ENCODE measurements around the gene DMBT1.
A peak's percentile ranks its signal among the peaks of the same experiment; 100 is the strongest.
"Not testable (repeated sequence)": the region's sequence is repeated elsewhere in the genome, so short reads cannot be mapped to it uniquely, and the experiment has no call there.

DMBT1 gene

DNA sequence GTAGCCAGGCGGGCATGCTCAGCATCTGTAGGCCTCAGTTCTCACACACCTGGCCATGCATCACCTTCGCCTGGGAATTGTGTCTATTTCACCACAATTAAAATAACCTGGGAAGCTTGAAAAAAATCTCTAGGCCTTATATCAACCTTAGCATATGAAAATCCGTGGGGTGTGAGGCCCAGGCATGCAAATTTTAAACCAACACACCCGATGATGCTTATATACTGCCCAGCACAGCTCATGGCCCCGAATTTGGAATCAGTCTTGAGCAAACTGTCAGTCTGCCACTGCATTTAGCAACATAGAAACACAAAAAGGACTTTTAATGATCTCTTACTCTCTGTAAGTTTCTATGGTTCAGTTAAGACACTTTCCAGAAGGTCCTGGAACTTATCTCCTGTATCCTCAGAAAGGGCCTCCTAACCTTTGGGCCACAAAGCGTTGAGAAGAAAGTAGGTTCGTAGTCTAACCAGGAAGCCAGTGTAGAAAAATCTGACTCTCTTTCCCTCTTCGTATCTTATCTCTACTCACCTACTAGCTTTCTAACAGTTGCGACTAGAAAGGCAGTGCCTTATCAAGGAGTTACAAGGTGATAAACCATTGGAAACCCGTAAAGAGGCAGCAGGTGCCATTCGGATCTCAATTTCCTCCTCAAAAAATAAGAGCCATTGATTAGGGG, 12.0 kb upstream of the DMBT1 start:
- DNase-seq: no peak

DNA sequence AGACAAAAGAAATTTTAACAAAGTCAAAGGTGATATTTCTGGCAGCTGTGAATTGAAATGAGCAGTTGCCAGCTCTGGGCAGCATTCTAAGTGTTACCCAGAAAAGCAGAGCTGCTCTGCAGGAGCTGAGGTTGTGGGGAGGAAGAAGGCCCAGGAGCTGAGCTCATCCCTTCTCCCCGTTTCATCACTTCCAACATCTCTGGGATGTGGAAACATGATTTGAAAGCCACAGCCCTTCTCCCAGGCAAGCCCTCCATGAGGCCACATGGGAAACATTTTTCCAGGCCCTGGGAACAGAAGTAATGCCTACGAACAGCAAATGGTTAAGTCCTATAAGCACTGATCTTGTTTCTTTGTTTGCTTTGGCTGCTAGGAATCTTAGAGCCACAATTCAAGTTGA, 10.9 kb upstream of the DMBT1 start:
- DNase-seq: no peak

DNA sequence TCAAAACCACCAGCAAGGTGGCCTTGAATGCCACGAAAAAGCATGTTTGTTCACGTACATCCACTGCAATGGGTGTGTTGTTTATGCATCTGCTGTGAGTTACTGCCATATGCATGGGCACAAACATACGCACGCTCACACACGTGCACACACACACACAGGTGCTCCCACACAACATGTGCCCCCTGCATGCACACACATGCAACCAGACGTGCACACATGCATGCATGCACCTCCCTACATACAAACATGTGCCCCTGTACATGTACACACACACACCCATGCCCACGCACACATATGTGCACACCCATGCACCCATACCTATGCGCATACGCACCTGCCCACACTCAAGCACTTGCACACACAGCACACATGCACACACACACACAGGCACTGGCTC, 10.1 kb upstream of the DMBT1 start:
- DNase-seq: no peak

DNA sequence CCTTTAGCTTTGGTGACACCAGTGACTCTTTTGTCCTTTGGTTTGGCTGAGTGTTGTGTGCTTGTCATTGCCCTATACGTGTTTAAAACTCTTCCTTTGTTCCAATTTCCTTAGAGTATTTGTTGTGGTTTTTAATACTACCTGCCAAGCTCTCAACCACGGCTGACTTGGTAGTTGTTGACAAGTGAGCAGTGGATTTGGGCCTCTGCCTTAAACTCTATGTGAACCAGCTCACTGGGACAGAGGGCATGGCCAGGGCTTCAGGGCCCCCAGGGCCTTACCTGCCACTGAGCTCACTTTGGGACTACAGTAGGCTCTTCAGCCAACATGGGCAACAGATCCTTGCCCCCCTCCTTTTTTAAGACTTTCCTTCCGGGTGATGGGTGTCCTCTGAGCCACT, 9.6 kb upstream of the DMBT1 start:
- DNase-seq: no peak

DNA sequence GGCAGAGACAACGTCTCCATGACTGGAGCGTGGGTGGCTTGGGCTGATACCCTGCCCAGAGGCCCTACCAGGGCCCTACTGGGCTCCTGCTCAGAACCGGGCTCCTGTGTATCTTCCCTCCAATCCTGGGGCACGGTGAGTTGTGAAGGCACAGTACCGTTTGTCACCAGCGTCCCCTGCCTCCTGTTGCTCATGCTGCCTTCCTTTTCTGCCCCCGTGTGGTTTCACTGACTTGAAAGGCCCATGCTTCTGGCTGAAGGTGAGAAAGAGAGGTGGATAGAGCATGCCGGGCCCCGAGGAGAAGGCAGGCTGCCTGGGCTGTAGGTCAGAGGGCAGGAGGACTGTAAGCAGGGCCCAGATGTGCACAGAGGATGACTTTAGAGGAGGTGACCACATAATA, 9.1 kb upstream of the DMBT1 start:
- DNase-seq: no peak

DNA sequence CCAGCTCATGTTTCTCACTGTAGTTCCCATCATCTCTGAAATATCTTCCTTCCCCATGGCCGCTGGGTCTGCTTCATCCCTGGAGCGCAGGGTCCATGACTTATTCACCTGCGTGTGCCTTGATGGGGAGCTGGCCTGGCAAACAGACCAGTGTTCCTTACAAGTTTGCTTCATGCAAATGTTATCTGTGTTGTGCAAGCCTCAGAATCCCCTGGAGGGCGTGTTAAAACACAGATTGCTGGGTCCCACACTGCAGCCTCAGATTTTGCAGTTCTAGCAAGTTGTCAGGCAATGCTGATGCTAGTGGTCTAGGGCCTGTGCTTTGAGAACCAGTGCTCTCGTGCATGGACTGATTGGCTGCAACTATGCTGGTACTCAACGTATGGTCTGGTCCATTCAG, 7.2 kb upstream of the DMBT1 start:
- no peak for DNase-seq

DNA sequence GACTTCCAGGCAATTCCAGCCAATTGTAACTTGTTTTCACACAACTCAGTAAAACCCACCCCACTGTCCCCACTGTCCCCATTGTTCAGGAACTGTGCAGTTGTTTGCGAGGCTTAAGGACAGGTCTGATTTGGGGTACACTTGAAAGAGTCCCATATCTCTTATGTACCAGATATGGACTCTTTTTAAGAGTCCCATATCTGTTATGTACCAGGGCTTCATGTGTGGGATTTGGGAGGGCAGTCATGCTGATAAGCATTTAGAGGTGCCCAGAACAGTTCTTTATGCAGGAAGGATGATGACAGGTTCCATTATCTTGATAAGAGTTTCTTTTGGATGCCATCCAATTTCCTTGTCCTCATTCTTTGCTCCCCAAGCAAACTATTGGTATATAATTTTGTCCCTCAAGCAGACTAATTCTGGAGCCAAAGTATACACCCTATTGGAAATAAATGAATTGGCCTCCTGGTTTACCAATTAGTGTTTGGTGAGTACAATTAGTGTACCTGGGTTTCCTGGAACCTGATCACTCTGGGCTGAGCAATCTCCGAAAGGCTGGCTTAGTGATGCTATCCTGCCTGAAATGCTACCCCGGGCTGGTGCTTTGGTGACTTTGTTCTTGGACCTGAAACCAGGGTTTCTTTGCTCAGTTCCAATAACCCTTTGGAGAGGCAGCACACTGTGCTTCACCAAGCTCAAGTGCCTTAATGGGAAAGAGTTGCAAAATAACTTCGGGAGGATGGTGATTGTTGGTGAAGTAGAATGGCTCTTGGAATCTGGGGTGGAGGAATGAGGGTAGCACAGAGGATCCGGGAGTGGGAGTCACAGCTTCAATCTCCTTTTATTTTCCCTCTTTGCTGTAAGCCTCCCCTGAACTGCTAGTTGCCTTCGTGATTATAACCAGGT, 6.2 kb upstream of the DMBT1 start:
- no peak for DNase-seq

DNA sequence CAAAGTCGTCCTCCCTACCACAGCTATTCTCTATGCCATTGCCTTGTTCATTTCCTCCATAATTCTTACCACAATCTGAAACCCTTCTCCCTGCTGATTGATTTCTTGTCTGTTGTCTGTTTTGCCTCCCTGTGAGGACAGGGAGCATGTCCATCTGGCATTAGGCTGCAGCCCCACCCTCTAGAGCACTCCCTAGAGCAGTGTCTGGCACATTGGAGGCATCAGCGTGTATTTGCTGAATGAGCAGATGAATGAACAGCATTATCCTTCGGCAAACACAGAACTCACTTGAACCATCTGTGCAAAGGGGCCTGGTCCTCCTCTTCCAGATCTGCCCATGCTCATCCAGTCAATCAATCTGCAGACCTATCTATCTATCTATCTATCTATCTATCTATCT, 5.1 kb upstream of the DMBT1 start:
- DNase-seq: no peak

DNA sequence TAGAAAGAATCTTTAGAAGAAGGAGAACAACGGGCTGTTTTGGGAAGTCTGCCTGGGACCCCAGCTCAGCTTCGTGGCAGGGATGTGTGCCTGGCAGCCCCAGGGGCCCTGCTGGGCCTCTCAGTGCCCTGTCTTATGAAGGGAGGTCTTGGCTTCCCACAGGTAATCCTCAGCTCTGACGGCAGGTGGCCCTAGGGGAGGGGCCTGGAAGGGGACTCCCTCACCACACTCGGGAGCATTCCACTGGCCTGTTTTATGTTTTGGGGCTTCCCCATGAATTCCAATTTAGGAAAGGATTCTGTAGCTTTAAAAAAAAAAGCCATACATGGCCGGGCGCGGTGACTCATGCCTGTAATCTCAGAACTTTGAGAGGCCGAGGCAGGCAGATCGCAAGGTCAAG, 3.0 kb upstream of the DMBT1 start:
- no peak for DNase-seq

DNA sequence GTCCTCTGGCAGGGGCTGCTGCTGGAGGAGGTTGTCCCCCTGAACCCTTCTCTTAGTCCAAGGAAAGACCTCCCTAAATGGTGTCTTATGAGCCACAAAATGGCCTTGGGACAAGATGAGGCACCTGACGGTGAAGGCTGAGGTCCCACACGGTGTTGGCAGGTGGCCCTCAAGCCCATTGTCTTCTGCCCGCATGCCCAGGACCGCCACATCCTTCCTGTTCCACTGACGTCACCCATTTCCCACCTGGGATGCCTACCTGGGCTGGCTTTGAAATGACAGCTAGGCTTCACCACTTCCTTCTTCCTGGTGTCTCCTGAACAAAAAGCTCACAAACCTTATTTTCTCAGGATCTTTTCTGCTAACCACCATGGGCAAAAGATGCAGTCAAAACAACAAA, 2.1 kb upstream of the DMBT1 start:
- no peak for DNase-seq

DNA sequence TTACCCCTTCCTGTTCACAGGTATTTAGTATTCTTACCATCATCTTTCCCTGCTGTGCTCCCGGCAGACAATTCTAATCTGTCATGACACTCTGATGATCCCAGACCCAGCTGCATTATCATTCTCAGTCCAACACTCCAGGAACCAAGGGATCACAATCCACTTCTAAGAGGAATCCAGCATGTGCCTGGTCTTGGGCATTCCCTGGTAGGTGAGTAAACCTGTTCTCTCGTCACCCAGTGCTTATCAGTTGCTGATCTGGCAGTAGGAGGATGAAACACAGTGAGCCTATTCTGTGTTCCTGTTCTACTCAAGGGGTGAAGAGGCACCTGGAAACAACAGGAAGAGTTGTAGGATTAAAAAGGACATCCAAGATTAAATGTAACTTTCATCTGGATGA, 1.3 kb upstream of the DMBT1 start:
- no peak for DNase-seq

DNA sequence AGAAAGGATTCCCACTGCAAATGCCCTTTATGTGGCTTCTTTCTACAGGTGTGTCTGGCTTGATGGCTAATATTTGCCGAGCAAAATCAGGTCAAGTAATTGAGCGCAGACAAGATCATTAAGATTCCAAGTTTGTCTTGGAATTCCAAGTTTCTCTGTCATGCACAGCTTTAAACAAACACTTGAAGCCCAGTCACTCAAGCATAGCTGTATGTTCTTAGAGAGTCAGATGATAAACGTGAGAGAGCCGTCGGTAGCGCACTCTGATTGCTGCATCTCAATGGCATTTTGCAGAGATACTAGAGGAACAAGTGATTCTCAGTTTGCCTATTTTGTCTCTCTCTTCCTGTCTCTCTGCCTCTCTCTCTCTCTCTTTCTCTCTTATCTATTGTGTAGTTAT, 658 bp downstream of the DMBT1 start:
- peak; percentile 44 for DNase-seq

DNA sequence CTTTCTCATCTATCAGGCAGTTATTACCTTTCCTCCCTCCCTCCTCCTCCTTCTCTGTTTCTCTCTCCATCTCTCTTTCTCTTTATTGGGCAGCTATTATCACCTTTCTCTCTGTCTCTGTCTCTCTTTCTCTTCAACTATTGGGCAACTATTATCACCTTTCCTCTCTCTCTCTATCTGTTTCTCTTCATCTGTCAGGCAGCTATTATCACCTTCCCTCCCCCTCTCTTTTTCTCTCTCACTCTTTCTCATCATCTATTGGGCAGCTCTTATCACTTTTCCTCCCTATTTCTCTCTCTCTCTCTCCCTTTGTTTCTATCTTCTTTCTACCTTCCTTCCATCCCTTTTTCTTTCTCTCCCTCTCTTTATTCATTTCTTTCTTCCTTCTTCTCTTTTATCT, 1.2 kb downstream of the DMBT1 start:
- DNase-seq: no peak

DNA sequence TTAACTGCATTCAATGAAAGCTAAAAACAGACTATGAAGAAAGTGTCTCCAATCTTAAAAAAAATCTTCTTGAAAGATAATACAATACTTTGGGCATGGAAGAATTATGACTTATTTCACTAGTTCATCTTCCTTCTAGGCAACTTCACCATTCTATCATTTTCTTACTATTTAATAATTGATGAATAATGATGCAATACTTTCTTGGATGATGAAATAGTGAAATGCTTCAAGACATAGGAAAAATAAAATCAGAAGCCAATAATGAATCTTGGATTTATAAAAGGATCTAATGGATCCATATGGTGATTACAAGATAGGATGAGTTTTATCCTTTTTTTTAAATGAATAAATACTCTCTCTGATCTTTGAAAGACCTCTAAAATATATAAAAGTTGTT, 4.4 kb downstream of the DMBT1 start:
- DNase-seq: no peak

DNA sequence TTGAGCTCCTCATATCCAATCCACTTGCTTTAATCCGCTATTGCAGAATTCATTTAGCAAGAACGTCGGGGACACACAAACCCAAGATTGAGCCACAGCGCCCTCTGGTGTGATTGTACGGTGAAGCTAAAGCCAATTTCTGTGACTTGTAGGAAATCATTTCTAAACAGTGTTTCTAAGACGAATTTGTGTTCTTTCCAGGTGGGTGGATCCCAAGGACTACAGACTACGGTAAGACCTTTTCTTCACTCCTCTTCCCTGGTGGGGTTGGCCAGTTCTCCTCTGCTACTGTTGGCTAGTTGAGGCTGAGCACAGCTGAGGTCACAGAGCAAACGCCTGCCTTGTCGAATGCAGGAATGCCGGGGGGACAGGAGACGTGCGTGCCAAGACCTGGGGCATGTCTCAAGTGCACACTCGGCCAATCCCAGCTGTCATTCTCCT, 5.2 kb downstream of the DMBT1 start:
- DNase-seq: peak; percentile 71

DNA sequence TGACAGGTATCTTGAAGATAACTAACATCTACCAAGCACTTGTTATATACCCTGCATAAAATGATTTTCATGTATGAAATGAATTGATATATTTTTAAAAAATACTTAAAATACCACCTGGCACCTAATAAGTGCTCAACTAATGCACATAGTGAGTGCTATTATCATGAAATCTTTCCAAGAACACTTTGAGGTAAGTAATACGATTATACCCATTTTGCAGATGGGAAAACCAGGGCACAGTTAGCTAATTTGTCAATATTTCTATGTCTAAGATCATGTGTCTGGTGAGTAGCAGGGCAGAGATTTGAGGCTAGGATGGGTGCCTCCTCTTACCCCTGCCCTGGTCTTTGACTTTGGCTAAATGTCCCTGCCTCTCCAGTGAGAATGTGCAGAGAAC, 6.1 kb downstream of the DMBT1 start:
- no peak for DNase-seq

DNA sequence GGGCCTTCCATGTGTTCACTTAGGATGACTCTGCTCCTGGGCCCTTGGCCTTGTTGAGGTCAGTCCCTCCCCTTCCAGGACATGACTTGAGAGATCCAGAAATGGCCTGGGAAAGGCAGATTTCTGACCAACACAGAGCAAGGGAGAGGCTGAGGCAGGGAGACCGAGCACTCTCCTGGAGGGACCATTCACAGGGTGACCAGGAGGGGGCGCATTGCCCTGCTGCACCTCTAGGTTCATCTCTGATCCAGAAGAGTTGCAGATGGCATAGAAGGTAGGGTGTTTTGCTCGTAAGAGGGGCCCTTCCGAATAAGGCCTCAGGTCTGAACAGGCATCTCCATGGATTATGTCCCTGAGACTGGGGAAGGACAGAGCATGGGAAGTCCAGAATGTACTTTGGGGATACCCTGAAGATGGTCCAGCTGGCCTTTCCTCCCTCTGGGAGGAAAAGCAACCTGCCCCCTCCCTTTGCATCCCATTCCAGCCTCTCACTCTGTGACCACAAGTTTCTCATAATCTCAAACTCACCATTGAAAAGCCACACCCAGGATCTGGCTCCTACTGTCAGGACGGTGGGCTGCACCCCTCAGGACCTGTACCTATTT, 6.6 kb downstream of the DMBT1 start:
- peak; percentile 8 for DNase-seq

DNA sequence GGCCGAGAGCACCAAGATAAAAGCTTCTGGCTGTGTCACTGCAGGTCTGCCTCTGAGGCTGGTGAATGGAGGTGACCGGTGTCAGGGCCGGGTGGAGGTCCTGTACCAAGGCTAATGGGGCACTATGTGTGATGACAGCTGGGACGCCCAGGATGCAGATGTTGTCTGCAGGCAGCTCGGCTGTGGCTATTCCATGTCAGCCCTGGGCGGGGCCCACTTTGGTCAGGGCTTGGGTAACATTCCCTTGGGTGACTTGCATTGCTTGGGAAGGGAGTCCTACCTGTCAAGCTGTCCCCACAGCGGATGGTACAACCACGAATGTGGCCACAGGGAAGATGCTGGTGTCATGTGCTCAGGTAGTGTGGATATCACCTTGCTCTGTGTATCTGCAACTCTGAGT, 8.0 kb downstream of the DMBT1 start:
- no peak for DNase-seq

DNA sequence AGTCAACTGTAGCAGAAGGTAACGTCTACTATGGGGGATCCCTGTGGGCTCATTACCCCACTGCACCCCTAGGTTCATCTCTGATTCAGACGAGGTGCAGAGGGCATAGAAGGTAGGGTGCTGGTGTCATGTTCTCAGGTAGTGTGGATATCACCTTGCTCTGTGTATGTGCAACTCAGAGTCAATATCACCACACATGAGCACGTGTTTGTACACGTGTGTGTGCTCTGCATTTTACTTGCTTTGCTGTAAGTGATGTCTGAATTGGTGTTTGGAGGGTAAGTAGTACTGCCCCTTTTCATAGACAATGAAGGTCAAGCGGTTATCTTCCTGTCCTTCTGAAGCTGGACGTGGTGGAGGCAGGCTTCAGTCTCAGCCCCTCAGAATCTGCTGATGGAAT, 10.4 kb downstream of the DMBT1 start:
- no peak for DNase-seq

DNA sequence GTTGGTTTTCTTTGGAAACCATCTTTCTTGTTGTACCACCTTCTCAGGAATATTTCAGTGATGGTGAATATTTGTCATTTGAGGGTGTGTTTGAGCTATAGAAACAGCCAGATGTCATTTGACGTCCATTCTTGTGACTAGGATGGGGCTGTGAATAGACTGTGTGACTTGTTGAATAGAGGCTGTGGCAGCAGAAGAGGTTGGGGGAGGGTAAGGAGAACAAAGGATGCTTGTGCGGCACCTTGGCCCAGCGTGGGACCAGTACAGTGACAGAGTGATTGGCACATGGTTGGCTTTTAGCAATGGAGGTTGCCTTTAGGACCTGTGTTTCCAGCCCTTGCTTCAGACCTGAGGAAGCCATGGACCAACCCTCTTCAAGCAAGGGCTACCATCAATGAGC, 11.3 kb downstream of the DMBT1 start:
- DNase-seq: no peak

DNA sequence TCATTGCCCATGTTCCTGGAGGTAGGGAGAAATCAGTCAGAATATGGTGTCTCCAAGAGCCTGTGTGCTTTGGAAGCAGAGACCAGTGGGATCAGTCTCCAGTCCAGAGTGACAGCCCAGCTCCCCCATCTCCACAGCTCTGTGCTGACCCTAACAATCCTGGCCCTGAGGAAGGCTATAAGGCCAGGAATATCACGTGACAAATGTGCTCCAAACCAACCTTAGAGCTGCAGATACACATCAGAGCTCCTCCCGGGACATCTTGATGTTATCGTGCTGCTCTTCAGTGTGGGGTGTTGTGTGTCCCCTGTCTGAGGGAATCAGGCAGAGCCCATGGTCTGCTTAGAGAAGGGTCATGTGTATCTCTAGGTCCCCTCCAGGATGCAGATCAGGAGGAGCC, 15.2 kb downstream of the DMBT1 start:
- no peak for DNase-seq

DNA sequence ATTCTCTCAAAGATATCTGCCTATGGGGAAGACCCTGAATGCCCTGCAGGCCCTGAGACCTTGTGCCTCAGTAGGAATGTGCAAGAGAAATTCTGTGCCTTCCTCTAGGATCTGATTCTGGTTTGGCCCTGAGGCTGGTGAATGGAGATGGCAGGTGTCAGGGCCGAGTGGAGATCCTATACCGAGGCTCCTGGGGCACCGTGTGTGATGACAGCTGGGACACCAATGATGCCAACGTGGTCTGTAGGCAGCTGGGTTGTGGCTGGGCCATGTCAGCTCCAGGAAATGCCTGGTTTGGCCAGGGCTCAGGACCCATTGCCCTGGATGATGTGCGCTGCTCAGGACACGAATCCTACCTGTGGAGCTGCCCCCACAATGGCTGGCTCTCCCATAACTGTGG, 15.7 kb downstream of the DMBT1 start:
- no peak for DNase-seq

DNA sequence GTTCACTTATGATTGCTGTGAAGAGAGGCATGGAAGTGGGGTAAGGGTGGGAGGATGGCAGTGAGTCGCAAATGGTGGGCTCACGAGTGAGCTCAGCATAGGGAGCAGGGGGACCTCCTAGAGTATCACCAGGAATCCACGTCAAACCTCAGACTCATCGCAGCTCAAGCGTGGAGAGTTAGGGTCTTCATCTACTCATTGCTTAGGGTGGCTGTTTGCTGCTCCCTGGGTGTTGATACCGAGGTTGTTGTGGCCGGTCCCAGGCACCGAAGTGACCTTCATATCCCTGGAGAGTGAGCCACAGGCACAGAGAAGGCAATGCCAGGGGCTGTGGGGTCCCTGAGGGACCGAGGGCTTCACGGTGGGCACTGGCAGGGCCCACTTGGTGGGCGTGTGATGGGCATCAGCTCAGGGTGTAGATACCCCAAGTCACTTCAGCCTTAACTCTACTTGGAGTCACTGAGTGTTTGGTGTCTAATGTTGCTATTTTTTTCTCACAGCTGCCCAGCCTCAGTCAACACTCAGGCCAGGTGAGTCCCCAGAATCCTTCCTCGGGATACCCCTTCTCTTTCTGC, 16.8 kb downstream of the DMBT1 start:
- no peak for DNase-seq

DNA sequence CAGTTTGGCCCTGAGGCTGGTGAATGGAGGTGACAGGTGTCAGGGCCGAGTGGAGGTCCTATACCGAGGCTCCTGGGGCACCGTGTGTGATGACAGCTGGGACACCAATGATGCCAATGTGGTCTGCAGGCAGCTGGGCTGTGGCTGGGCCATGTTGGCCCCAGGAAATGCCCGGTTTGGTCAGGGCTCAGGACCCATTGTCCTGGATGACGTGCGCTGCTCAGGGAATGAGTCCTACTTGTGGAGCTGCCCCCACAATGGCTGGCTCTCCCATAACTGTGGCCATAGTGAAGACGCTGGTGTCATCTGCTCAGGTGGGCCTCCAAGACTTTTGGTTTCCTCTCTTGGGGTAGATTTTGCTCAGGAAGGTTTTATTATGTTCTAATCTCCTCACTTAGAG, 25.5 kb downstream of the DMBT1 start:
- DNase-seq: not testable (repeated sequence)
